ENCODE data around the gene GPR3.

DNA sequence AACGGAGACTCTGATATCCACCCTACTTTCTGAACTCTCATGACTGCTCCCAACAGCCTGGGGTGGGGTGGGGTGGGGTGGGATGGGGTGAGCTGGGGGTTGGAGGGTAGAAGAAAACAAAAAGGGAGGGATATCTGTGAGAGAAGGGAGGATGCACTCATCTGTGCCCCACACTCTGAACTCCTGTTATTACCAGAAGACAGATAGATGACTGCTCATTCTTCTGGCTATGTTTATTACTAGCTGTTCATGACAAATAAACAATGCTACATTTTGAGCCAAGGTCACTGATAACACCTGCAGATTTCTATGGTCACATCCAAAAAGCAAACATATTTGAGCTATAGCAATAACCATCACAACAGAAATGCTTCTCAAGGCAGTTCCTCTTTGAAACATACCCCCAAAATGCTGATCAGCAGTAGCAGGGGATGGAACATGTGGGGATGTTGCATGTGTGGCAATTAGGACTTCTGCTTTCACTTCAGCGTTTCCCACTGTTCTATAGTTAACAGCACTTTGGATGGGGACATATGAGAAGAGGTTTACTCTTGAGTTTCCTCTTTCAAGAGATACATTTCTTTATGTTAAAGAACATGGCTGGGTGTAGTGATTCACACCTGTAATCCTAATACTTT, 43.3 kb downstream of the GPR3 start:
- TF ChIP-seq CEBPB (IDR thresholded peaks at IDR 0.05) = no peak
- no peak for TF ChIP-seq USF1 (IDR thresholded peaks at IDR 0.05)
- TF ChIP-seq EP300 (IDR thresholded peaks at IDR 0.05; ENCODE audit: borderline replicate concordance) = no peak
- no peak for TF ChIP-seq MAX (IDR thresholded peaks at IDR 0.05)
- TF ChIP-seq, protein P1, sequence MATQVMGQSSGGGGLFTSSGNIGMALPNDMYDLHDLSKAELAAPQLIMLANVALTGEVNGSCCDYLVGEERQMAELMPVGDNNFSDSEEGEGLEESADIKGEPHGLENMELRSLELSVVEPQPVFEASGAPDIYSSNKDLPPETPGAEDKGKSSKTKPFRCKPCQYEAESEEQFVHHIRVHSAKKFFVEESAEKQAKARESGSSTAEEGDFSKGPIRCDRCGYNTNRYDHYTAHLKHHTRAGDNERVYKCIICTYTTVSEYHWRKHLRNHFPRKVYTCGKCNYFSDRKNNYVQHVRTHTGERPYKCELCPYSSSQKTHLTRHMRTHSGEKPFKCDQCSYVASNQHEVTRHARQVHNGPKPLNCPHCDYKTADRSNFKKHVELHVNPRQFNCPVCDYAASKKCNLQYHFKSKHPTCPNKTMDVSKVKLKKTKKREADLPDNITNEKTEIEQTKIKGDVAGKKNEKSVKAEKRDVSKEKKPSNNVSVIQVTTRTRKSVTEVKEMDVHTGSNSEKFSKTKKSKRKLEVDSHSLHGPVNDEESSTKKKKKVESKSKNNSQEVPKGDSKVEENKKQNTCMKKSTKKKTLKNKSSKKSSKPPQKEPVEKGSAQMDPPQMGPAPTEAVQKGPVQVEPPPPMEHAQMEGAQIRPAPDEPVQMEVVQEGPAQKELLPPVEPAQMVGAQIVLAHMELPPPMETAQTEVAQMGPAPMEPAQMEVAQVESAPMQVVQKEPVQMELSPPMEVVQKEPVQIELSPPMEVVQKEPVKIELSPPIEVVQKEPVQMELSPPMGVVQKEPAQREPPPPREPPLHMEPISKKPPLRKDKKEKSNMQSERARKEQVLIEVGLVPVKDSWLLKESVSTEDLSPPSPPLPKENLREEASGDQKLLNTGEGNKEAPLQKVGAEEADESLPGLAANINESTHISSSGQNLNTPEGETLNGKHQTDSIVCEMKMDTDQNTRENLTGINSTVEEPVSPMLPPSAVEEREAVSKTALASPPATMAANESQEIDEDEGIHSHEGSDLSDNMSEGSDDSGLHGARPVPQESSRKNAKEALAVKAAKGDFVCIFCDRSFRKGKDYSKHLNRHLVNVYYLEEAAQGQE (IDR thresholded peaks at IDR 0.05; ENCODE audit: low read depth) = no peak
- TF ChIP-seq FOXM1 (IDR thresholded peaks at IDR 0.05; ENCODE audit: borderline replicate concordance, low read depth) = no peak
- TF ChIP-seq ZBTB7A (IDR thresholded peaks at IDR 0.05; ENCODE audit: low read depth) = no peak
- no peak for TF ChIP-seq YY1 (IDR thresholded peaks at IDR 0.05; ENCODE audit: low read depth)
- no peak for TF ChIP-seq TCF12 (IDR thresholded peaks at IDR 0.05; ENCODE audit: low read depth)

Measured in Ishikawa (cell line).